Panc1 (cell line): ENCODE data around the gene PAPPA.

Experiments used
- CTCF ChIP-seq: fragments of 450-650 bp; IDR thresholded peaks from 2 replicates; pipeline ENCODE4 v1.5.1; 2017; ENCODE audit warnings: mild to moderate bottlenecking
- POLR2AphosphoS5 ChIP-seq: IDR thresholded peaks from 2 replicates; pipeline ENCODE4 v1.6.1; 2012; ENCODE audit warnings: mild to moderate bottlenecking, low read depth, low read length, moderate library complexity
- REST ChIP-seq, 2 experiments: IDR thresholded peaks; 2 replicates each; pipeline ENCODE4 v1.6.1; 2011 to 2012; ENCODE audit warnings: low read depth in 2 of 2, control low read depth in 1 of 2, low read length in 1 of 2, mild to moderate bottlenecking in 1 of 2, moderate library complexity in 1 of 2; ENCODE audit not compliant: insufficient read depth in 1 of 2
- TCF7L2 ChIP-seq: IDR thresholded peaks from 2 replicates; pipeline ENCODE4 v1.6.1; 2011; ENCODE audit warnings: mild to moderate bottlenecking, low read depth, low read length, inconsistent platforms

- TF ChIP-seq CTCF (no peak), REST (IDR thresholded peaks at IDR 0.05; ENCODE audit: insufficient read depth in 1 of 2, low read depth in 2 of 2, low read length in 1 of 2) (no peak), TCF7L2 (no peak), POLR2AphosphoS5 (no peak)
Observed at GRCh38 chr9:116370556-116370955, 217.0 kb downstream of the PAPPA start.
